Measurements from ENCODE around the gene KPNB1. TPM values are rescaled to one million over a fixed set of nuclear protein-coding genes. Genes with fewer than 3 reads are reported as not detected.

Gene KPNB1
- total RNA-seq, 2 donors from 2014 or later: 183 to 196 TPM

- H3K4me1 Mint-ChIP-seq: peaks cover 36% of the 10 kb centered on the region
- H3K27ac Mint-ChIP-seq: no peak overlapping the region
- H3K9me3 ChIP-seq (ENCODE audit: control insufficient read depth, low read length, poor library complexity, severe bottlenecking): no peaks in the 10 kb centered on the region
- no peak for ATAC-seq
- no peak for DNase-seq
- H3K27me3 Mint-ChIP-seq: no peaks in the 10 kb centered on the region
- no peaks in the 10 kb centered on the region for H3K36me3 Mint-ChIP-seq (ENCODE audit: low read depth)
- no peak overlapping the region for H3K4me3 Mint-ChIP-seq
These were observed 59.3 kb downstream of the KPNB1 start for GRCh38 chr17:47708864-47709541.

- H3K27me3 Mint-ChIP-seq: no peaks in the 10 kb centered on the region
- peaks cover 34% of the 10 kb centered on the region for H3K4me1 Mint-ChIP-seq
- no peaks in the 10 kb centered on the region for H3K9me3 ChIP-seq (ENCODE audit: control insufficient read depth, low read length, poor library complexity, severe bottlenecking)
- no peak overlapping the region for H3K4me3 Mint-ChIP-seq
- DNase-seq (no peak), ATAC-seq (no peak)
- no peak overlapping the region for H3K27ac Mint-ChIP-seq
- H3K36me3 Mint-ChIP-seq (ENCODE audit: low read depth): no peaks in the 10 kb centered on the region
These were observed 59.9 kb downstream of the KPNB1 start for GRCh38 chr17:47709594-47709993.

DNA sequence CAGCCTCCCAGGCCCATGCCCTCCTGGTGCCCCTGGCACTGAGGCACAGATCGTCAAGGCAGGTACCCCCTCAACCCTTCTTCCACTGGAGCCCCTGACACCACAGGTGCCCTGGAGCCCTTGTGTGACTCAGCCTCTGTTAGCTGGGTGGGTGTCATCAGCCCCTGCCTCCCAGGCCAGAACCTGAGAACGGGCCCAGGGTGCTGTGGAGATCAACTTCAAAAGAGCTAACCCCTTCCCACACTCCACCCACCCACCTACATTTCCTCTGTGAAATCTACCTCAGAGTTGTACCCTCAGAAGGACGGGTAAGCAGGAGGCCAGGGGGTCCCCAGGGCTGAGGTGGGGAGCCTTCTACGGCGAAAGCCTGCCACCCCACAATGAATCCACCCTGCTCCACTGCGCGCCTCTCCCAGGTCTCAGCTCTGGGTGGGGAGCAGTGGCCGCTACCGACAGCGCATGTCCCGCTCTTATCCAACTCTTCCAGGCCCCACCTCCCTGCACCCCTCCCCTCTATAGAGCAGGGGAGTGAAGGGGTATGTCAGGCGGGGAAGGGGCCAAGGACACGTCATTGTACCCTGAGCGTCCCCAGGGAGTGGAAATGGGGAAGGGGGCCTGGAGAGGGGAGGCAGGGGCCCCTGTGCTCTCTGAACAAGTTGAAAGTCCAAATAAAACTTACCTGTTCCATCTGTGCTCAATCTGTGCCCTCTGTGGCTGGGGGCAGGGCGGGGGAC, 61.8 kb downstream of the KPNB1 start:
- Mint-ChIP-seq H3K36me3 (ENCODE audit: low read depth) (no peaks in the 10 kb centered on the region), H3K4me1 (peaks cover 23% of the 10 kb centered on the region), H3K27ac (no peak overlapping the region), H3K27me3 (no peaks in the 10 kb centered on the region), H3K4me3 (no peak overlapping the region)
- ATAC-seq (no peak), DNase-seq (no peak)
- no peaks in the 10 kb centered on the region for H3K9me3 ChIP-seq (ENCODE audit: control insufficient read depth, low read length, poor library complexity, severe bottlenecking)

DNA sequence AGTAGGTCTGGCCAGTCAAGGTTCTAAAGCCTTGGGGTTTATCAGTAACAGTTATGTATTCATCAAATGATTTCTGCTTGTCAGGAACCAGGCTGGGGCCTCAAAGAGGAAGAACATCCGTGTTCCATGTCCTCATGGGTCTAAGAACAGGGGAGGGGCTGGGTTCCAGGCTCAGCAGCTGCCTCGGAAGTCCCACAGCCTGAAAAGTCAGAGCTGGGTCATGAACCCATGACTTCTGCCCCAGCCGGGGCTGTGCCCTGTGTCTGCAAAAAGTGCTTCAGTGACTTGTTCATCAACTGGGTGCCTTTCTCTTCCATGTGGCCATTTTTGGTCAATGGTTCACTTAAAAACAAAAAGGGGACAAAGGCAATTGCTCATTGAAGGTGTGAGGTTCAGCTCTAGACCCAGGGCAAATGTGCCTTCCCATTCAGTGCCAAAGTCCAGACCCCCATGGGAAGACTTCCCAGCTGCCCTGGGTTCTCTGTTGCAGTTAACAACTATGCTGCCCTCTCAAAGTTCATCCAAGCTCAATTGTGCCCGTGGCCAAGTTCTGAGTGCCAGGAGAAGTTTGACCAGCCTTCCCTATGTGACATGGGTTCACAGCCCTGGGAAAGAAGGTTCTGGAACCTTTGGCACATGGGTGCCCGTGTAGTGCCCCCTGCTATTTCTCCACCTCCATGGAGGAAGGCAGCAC, 62.8 kb downstream of the KPNB1 start:
- ATAC-seq (no peak), DNase-seq (no peak)
- Mint-ChIP-seq H3K36me3 (ENCODE audit: low read depth) (no peaks in the 10 kb centered on the region), H3K4me3 (no peak overlapping the region), H3K4me1 (peaks cover 16% of the 10 kb centered on the region), H3K27ac (no peak overlapping the region), H3K27me3 (no peaks in the 10 kb centered on the region)
- no peaks in the 10 kb centered on the region for H3K9me3 ChIP-seq (ENCODE audit: control insufficient read depth, low read length, poor library complexity, severe bottlenecking)

DNA sequence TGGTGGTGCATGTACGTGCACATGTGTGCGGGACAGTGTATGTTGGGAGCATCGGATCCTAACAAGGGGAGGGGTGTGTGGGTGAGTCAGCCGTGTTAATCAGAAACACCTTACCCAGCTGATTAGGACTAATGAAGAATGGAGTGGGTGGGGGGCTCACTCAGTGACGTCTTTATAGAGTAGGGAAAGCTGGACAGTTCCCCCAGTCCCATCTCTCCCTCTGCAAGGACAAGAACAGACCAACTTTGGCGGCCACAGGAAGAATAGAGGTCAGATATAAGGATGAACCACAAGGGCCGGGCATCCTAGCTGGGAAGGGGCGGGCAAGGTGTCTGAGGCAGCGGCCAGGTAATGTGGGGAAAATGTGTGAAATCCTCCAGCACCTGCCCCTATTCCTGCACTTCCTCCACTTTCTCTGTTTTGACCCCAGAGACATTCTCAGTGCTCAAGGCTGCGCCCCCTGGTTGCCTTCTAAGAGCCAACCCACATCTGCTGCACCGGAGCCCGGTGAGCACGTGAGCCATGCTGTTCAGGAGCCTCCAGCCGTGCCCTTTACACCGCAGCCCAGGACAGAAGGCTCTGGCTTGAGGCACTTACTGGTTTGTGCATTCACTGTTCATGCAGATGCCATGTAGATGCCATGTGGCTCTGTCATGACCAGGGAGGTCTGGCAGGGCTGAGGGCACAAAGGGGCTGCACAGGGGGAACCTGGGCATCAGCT, 64.4 kb downstream of the KPNB1 start:
- no peaks in the 10 kb centered on the region for H3K9me3 ChIP-seq (ENCODE audit: control insufficient read depth, low read length, poor library complexity, severe bottlenecking)
- peaks cover 6% of the 10 kb centered on the region for H3K27me3 Mint-ChIP-seq
- no peaks in the 10 kb centered on the region for H3K36me3 Mint-ChIP-seq (ENCODE audit: low read depth)
- H3K4me3 Mint-ChIP-seq: no peak overlapping the region
- H3K4me1 Mint-ChIP-seq: peaks cover 31% of the 10 kb centered on the region
- H3K27ac Mint-ChIP-seq: no peak overlapping the region
- DNase-seq (no peak), ATAC-seq (no peak)

GRCh38 chr17:47714773-47715396, 65.2 kb downstream of the KPNB1 start:
- ATAC-seq (no peak), DNase-seq (no peak)
- H3K4me1 Mint-ChIP-seq: peaks cover 37% of the 10 kb centered on the region
- H3K36me3 Mint-ChIP-seq (ENCODE audit: low read depth): no peaks in the 10 kb centered on the region
- no peak overlapping the region for H3K27ac Mint-ChIP-seq
- H3K9me3 ChIP-seq (ENCODE audit: control insufficient read depth, low read length, poor library complexity, severe bottlenecking): no peaks in the 10 kb centered on the region
- H3K27me3 Mint-ChIP-seq: peaks cover 6% of the 10 kb centered on the region
- H3K4me3 Mint-ChIP-seq: no peak overlapping the region

- Mint-ChIP-seq H3K27ac (no peak overlapping the region), H3K27me3 (peaks cover 6% of the 10 kb centered on the region), H3K36me3 (ENCODE audit: low read depth) (no peaks in the 10 kb centered on the region), H3K4me3 (no peak overlapping the region), H3K4me1 (peaks cover 43% of the 10 kb centered on the region)
- peaks cover 3% of the 10 kb centered on the region for H3K9me3 ChIP-seq (ENCODE audit: control insufficient read depth, low read length, poor library complexity, severe bottlenecking)
- DNase-seq (no peak), ATAC-seq (no peak)
These were observed 66.1 kb downstream of the KPNB1 start for GRCh38 chr17:47715669-47716325.

GRCh38 chr17:47716375-47716774, 66.7 kb downstream of the KPNB1 start:
- ATAC-seq: no peak
- peaks cover 3% of the 10 kb centered on the region for H3K9me3 ChIP-seq (ENCODE audit: control insufficient read depth, low read length, poor library complexity, severe bottlenecking)
- DNase-seq: no peak
- Mint-ChIP-seq H3K36me3 (ENCODE audit: low read depth) (no peaks in the 10 kb centered on the region), H3K27me3 (peaks cover 6% of the 10 kb centered on the region), H3K4me1 (peaks cover 47% of the 10 kb centered on the region), H3K4me3 (no peak overlapping the region), H3K27ac (no peak overlapping the region)

DNA sequence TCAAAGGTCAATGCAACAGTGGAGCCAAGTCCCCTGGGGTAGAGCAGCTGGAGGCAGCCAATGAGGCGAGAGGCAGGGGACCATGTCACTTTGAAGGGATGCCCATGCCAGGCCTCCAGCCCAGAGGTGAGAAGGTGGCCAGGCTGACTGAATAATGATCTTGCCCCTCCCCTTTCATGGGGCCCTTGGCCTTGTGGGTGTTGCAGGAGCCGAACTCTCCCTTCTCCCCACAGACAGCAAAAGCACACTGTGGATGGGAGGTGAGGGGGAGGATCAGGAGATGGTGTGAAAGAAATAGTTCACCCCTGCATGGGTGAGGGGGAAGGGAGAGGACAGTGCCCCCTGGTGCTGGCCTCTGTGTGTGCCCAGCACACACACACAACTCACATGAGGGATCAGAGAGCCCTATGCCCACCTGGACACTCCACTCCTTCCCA, 67.6 kb downstream of the KPNB1 start:
- peaks cover 6% of the 10 kb centered on the region for H3K27me3 Mint-ChIP-seq
- peaks cover 3% of the 10 kb centered on the region for H3K9me3 ChIP-seq (ENCODE audit: control insufficient read depth, low read length, poor library complexity, severe bottlenecking)
- H3K36me3 Mint-ChIP-seq (ENCODE audit: low read depth): no peaks in the 10 kb centered on the region
- H3K4me1 Mint-ChIP-seq: peaks cover 52% of the 10 kb centered on the region
- DNase-seq (no peak), ATAC-seq (peak; percentile 30)
- H3K4me3 Mint-ChIP-seq: peak overlapping the region; percentile 49
- no peak overlapping the region for H3K27ac Mint-ChIP-seq

DNA sequence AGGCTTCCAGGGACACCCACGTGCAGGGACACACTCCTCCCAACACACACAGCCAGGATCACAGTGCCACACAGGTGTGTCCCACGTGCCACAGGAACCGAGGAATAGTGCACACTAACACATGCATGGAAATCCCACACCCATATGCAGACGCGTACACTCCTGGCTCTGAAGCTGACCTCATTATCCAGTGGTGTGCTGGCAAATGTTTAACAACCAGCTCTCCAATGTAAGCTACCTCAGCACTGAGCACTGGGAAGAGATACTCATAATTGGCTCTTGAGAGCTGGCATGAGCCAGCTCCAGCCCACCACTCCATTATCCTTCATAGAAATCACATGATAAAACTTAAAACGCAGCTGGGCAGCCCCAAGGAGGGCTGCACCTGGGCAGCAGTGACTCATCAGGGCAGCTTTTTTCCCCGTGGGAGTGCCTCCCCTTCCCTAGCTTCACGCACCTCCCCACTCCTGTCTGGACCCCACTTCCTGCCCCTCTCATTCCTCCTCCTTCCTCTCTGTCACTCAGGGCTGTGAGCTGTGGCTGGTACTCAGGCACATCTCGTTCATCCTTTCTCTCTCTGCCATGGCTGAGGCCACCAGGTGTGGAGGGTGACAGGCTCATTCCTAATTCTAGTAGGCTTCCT, 68.4 kb downstream of the KPNB1 start:
- Mint-ChIP-seq H3K27ac (peak overlapping the region; percentile 37), H3K4me3 (no peak overlapping the region), H3K4me1 (peaks cover 52% of the 10 kb centered on the region), H3K36me3 (ENCODE audit: low read depth) (no peaks in the 10 kb centered on the region), H3K27me3 (peaks cover 6% of the 10 kb centered on the region)
- DNase-seq (no peak), ATAC-seq (peak; percentile 11)
- peaks cover 3% of the 10 kb centered on the region for H3K9me3 ChIP-seq (ENCODE audit: control insufficient read depth, low read length, poor library complexity, severe bottlenecking)

- ATAC-seq (peak; percentile 29), DNase-seq (no peak)
- peaks cover 52% of the 10 kb centered on the region for H3K4me1 Mint-ChIP-seq
- peaks cover 6% of the 10 kb centered on the region for H3K27me3 Mint-ChIP-seq
- H3K9me3 ChIP-seq (ENCODE audit: control insufficient read depth, low read length, poor library complexity, severe bottlenecking): peaks cover 3% of the 10 kb centered on the region
- H3K4me3 Mint-ChIP-seq: peak overlapping the region; percentile 73
- H3K27ac Mint-ChIP-seq: peak overlapping the region; percentile 78
- H3K36me3 Mint-ChIP-seq (ENCODE audit: low read depth): no peaks in the 10 kb centered on the region
These were observed 69.1 kb downstream of the KPNB1 start for GRCh38 chr17:47718634-47719405.
